Left forelimb (tissue), 1 donor: ENCODE data around the gene ZNF831.

Experiments
- DNase-seq: peaks from one replicate; pipeline ENCODE4 v3.0.0-alpha.2; 2018; ENCODE audit warnings: low spot score

Gene ZNF831

GRCh38 chr20:59305908-59306655, 142.5 kb downstream of the ZNF831 start:
- no peak for DNase-seq

DNA sequence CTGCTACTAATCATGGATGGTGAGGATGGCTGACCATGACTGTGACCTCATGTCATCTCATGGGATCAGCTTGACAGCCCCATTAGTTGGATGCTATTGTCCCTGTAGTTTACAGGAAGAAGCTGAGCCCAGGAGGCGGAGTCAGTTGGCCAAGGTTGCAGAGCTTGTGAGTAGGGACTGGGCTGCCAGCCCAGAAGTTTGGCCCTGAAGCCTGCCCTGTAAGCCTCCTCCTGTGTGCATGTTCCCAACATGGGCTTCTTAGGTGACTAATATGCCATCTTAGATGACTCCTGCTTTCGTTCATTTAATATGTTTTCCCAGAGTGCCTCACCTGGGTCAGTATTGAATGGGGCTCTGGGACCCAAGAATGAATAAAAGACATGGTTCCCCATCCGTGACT, 143.6 kb downstream of the ZNF831 start:
- DNase-seq, result no peak
